Left lung (tissue), 10 donors: ENCODE measurements around the gene NAT9. TPM values are rescaled to one million over a fixed set of nuclear protein-coding genes. Genes with fewer than 3 reads are reported as not detected.
A peak's percentile ranks its signal among the peaks of the same experiment; 100 is the strongest.

Experiments
- ATAC-seq: fragments of 200-7000 bp; cut with Tn5 transposase; one replicate; pipeline ENCODE4 v1.9.1; 2020; ENCODE audit warnings: moderate library complexity
- DNase-seq, 4 donors: peaks; one replicate each; pipeline ENCODE4 v3.0.0-alpha.2; 2013 to 2020
- H3K27ac ChIP-seq, 2 donors: fragments of 200-600 bp; sonication (generic) in 1 of 2; one replicate each; pipeline versions ENCODE4 v1.5.0 to v1.8.0; 2020 to 2021
- H3K27me3 ChIP-seq, 2 donors: fragments of 200-600 bp; sonication (generic) in 1 of 2; one replicate each; pipeline versions ENCODE4 v1.5.0 to v1.8.0; 2020 to 2021
- H3K36me3 ChIP-seq, 2 donors: fragments of 200-600 bp; sonication (generic) in 1 of 2; one replicate each; pipeline versions ENCODE4 v1.5.0 to v1.8.0; 2020 to 2021
- H3K4me1 ChIP-seq, 2 donors: fragments of 200-600 bp; one replicate each; pipeline ENCODE4 v1.8.0; 2021
- H3K4me3 ChIP-seq, 2 donors: fragments of 200-600 bp; sonication (generic) in 1 of 2; one replicate each; pipeline versions ENCODE4 v1.5.0 to v1.8.0; 2020 to 2021; ENCODE audit warnings: mild to moderate bottlenecking in 1 of 2
- H3K9me3 ChIP-seq, 2 donors: fragments of 200-600 bp; sonication (generic) in 1 of 2; one replicate each; pipeline versions ENCODE4 v1.5.0 to v1.8.0; 2020 to 2021
- intact Hi-C, 2 donors: fragments of 100-400 bp; cut with DNase I; formaldehyde crosslinking; loops; one replicate each; pipeline versions ENCODE4 v1.11.2 to v1.14.2; 2022
- polyA plus RNA-seq, 6 donors: library from polyadenylated mRNA; unstranded; fragments of 120-200 nt; gene quantifications; one replicate each; pipeline ENCODE4 v1.2.1, GENCODE V29; 2013; ENCODE audit not compliant: insufficient read length in 6 of 6
- total RNA-seq, 2 donors: library from RNA; stranded (reverse); fragmentation: NEBNext Ultra II Directional; extraction: Animal tissue kit (Norgen Biotek cat#: 25700); gene quantifications; one replicate each; pipeline ENCODE4 v1.2.1, GENCODE V29; 2021
- TF ChIP-seq, protein P1 (sequence below), 2 donors: fragments of 200-600 bp; sonication (generic) in 1 of 2; IDR thresholded peaks; one replicate each; pipeline versions ENCODE4 v1.5.0 to v1.8.0; 2021; ENCODE audit warnings: antibody characterized with exemption in 2 of 2
- donor health status: DM: no; HTN: yes; CAD: no.
- donor health status: DM: no; HTN: no; CAD: no.

Gene NAT9
- total and polyA plus RNA-seq, 8 donors, result 40.3 to 52.8 (median 45.5) TPM

DNA sequence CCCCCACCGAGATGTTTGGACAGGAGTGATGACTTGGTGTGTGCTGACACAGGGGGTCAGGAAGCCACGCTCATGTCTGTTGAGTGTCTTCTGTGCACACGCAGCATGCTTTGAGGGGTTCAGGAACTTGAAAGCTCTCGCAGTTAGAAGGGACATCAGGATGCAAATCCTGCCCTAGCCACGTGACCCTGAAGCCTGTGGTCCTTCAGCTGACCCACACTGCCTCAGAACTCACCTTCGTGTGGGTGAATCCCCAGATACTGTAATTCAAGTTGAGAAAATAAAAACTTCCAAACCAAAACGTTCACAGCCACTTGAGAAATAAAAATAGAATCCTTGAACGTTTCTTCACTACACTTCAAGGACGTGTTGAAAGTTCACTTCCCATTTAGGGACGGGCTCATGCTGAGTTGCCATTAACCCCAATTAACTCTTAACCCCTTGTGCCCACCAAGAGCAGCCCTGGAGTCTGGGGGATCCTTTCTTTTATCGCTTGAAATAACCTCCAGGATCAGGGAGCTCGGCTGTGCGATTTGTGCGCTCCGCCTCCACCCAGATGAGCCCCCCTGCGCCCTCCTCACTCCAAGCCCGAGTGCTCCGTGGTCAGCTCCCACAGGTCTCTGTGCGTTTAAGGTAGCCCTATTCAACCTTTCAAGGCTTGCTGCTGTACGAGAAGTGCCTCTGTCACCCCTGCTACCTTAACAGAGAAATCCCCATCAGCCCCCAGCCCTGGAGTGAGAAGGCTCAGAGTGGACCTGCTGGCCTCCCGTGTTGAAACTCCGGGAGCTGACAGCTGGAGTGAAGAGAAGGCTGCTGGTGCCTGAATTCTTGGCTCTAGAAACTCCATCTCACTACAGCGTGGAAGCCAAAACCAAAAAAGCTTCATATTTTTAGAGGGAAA, 36.2 kb upstream of the NAT9 start:
- H3K27me3 ChIP-seq, result no peaks in the 10 kb centered on the region
- DNase-seq, result peak in 2 of 4 donors; percentile 42 to 57
- ATAC-seq, result peak; percentile 78
- TF ChIP-seq, protein P1, sequence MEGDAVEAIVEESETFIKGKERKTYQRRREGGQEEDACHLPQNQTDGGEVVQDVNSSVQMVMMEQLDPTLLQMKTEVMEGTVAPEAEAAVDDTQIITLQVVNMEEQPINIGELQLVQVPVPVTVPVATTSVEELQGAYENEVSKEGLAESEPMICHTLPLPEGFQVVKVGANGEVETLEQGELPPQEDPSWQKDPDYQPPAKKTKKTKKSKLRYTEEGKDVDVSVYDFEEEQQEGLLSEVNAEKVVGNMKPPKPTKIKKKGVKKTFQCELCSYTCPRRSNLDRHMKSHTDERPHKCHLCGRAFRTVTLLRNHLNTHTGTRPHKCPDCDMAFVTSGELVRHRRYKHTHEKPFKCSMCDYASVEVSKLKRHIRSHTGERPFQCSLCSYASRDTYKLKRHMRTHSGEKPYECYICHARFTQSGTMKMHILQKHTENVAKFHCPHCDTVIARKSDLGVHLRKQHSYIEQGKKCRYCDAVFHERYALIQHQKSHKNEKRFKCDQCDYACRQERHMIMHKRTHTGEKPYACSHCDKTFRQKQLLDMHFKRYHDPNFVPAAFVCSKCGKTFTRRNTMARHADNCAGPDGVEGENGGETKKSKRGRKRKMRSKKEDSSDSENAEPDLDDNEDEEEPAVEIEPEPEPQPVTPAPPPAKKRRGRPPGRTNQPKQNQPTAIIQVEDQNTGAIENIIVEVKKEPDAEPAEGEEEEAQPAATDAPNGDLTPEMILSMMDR (IDR thresholded peaks at IDR 0.05), result no peak
- intact Hi-C loops, result no loop called here
- peaks cover 0 to 35% of the 10 kb centered on the region in 2 donors for H3K4me1 ChIP-seq
- H3K27ac ChIP-seq, result peak overlapping the region in 1 of 2 donors; percentile 56
- no peak overlapping the region for H3K4me3 ChIP-seq
- peaks cover 0 to 22% of the 10 kb centered on the region in 2 donors for H3K36me3 ChIP-seq
- H3K9me3 ChIP-seq, result no peaks in the 10 kb centered on the region

DNA sequence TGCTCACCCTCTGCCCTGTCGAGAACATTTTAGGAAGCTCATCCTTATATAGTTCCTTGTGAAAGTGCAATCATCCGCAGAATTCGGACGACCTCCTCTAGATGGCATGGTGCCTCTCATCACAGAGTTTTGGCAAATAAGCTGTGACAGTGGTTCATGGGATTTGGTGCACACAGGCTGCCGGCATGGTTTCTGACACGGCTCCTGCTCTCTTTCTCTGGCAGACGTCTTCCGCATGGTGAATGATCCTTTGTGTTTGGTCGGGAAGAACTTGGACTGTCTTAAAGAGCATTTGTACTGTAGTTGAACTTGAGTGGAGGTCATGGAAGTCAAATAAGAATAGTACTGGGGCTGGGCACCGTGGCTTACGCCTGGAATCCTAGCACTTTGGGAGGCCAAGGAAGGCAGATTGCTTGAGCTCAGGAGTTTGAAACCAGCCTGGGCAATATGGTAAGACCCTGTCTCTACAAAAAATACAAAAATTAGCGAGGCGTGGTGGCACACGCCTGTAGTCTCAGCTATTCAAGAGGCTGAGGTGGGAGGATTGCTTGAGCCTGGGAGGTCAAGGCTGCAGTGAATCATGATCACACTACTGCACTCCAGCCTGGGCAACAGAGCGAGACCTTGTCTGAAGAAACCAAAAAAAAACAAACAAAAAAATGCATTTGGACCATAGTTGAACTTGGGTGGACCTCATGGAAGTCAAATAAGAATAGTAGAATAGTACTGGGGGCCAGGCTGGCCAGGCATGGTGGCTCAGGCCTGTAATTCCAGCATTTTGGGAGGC, 34.7 kb upstream of the NAT9 start:
- no peak overlapping the region for H3K4me3 ChIP-seq
- H3K9me3 ChIP-seq, result no peaks in the 10 kb centered on the region
- H3K27ac ChIP-seq, result no peak overlapping the region
- DNase-seq, result no peak
- ATAC-seq, result no peak
- H3K27me3 ChIP-seq, result no peaks in the 10 kb centered on the region
- TF ChIP-seq, protein P1 (IDR thresholded peaks at IDR 0.05), result no peak
- H3K4me1 ChIP-seq, result peaks cover 0 to 35% of the 10 kb centered on the region in 2 donors
- intact Hi-C loops, result no loop called here
- peaks cover 0 to 25% of the 10 kb centered on the region in 2 donors for H3K36me3 ChIP-seq

DNA sequence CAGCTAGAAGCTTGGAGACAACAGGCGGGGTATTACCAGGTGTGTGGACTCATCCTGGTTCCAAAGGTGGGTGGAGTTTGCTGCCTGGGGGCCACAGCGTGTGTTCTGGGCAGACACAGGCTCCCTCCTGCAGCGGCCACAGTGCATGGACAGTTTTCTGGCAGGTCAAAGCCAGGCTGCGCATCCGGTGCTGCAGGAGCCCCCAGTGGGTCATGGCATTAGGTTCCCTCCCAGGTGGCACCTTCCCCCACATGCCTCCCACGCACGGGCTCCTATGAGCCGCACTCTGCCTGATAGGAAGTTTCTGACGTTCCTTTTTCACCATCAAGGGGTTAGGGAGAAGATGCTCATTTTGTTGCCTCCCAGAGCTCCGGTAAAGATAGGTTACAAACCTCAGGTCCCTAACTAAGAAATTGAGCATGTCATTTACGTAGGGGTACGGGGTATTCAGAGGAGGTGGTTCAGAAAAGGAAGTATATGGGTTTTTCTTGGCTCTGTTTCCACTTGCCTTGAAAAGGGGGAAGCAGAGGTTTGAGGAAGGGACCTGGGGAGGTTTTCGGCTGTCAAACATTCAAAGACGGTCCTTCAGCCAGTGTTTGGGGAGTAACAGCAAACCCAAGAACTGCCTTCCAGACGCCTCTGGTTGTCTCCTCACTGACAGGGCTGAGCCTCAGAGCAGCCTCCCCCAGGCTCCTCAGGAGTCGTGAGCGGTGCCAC, 32.7 kb upstream of the NAT9 start:
- TF ChIP-seq, protein P1 (IDR thresholded peaks at IDR 0.05), result no peak
- no peak for ATAC-seq
- DNase-seq, result no peak
- intact Hi-C loops, result no loop called here
- Histone ChIP-seq H3K4me3 (no peak overlapping the region), H3K9me3 (no peaks in the 10 kb centered on the region), H3K36me3 (peaks cover 0 to 39% of the 10 kb centered on the region in 2 donors), H3K27ac (no peak overlapping the region), H3K27me3 (no peaks in the 10 kb centered on the region), H3K4me1 (peaks cover 0 to 32% of the 10 kb centered on the region in 2 donors)

DNA sequence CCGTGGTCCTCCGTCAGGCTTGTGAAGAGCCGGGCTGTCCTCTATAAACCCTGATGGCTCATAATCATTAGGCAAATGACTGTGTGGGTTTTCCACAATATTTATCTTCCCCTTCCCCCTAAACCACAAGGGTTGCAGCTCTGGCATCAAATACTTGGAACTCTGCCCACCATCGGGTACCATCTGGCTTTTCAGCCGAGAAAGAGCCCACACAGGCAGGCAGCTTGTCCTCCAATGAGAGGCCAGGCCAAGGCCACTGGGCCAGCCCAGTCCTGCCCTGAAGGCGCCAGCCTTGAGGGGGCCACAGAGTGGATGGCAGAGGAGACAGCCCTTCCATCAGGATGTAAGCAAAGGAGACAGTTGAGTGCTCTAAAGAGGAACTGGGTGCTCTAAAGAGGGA, 31.8 kb upstream of the NAT9 start:
- H3K4me1 ChIP-seq, result peaks cover 0 to 23% of the 10 kb centered on the region in 2 donors
- ATAC-seq, result no peak
- TF ChIP-seq, protein P1 (IDR thresholded peaks at IDR 0.05), result no peak

More for the DNA sequence above, 31.8 kb upstream of the NAT9 start:
- H3K36me3 ChIP-seq, result peaks cover 0 to 47% of the 10 kb centered on the region in 2 donors
- intact Hi-C loops, result no loop called here
- no peaks in the 10 kb centered on the region for H3K9me3 ChIP-seq
- H3K4me3 ChIP-seq, result no peak overlapping the region
- H3K27me3 ChIP-seq, result no peaks in the 10 kb centered on the region
- H3K27ac ChIP-seq, result no peak overlapping the region
- no peak for DNase-seq
